GM21526 (cell line): ENCODE results near the gene MYO1E.

Source experiments
- ATAC-seq: cut with Tn5 transposase; IDR thresholded peaks from one replicate; pipeline ENCODE4 v1.9.1; 2021; ENCODE audit warnings: moderate library complexity; ENCODE audit not compliant: unreplicated experiment, low FRiP score

MYO1E gene

DNA sequence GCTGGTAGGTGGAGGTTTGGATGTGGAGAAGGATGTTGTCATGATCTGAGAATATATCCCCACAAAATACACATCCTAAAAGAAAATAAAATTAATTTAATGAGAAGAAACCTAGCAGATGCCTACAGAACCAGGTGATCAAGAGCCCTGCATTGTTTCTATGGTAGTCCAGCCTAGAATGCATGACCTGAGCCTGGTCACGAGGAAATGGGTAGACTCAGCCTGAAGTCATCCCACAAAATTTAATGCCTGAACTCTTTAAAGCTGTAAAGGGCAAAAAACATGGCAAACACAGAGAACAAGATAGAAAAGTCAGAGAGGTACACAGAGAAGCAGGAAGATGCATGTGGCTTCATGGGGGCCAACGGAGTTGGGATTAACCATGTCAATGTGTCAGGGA lies 130.0 kb downstream of the MYO1E start:
- ATAC-seq, result no peak

DNA sequence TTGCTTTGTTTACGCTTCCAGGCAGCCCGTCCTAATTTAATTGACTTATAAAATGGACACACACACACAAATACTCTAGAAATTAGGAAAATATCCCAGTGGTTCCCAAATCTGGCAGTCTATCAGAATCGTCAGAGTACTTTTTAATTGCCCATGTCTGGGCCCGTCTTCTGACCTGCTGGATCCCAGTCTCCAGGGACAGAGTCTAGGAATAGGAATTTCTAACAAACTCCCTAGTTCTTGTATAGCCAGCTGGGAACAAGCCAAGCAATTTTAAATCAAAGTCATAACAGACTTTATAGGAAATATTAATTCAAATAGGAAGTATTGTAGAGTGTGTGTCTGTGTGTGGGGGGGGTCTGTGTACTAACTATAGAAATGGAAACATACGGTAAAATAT lies 132.6 kb downstream of the MYO1E start:
- no peak for ATAC-seq

DNA sequence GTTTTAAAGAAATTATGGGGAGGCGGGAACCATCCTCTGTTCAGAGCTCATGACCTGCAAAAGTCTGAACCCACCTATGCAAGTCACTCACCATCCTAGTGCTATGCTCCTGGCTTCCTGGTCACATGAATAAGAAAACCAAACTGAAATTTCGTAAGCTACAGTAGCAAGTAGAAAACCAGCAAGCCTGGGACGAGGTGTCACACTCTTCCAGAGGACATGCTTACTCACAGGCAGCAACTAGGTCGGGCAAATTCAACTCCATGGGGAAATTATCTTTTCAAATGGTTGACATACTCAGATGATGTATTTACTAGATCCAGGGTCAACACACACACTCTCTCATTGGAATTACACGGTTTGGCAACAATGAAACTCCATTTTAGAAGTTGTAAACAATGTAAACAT lies 134.7 kb downstream of the MYO1E start:
- no peak for ATAC-seq

DNA sequence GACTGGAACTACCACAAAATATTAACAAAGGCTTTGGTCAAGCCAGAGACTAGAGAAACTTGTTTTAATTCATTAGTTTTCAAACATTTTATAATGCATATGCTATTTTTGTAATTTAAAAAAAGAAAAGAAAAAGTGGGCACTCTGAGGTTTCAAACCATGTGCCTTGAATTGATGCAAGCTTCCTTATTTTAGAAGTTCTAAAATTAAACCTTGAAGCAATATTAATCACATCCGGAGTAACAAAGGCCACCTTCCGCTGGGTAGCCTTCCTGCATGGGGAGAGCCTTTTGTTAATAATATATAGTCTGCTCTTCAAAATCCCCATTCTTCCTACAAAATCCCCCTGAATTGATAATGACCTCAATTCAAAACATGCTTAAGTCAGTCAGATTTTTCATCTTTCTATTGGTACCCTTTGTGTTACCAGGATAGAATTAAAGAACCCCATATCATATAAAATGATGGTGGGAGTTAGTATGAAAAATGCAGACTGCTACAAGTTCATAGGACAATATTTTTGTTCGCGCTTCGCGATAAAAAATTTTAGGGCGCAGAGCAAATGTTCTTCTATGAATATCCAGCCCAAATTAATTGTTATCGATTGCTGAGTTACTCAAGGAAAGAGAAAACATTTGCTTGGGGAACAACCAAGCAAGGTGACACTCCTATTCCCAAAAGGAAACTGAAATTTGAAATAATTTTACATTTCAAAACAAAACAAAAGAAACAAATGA lies 135.4 kb downstream of the MYO1E start:
- ATAC-seq, result no peak

DNA sequence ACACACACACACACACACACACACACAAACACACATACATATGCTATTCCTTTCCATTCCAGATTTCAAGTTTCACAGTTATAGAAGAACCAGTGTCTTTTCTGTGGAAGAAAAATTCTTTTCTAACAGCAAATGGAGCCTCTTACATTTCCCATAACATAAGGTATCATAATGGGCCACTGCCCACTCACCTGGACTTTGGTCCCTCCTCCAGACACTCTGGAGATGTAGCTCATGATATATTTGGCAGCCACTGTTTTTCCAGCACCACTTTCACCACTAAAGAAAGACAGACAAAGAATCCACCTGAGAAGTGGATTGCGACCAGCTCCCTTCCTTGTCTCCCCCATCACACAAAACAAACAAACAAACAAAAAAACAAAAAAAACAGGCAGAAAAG lies 136.3 kb downstream of the MYO1E start:
- ATAC-seq, result no peak

DNA sequence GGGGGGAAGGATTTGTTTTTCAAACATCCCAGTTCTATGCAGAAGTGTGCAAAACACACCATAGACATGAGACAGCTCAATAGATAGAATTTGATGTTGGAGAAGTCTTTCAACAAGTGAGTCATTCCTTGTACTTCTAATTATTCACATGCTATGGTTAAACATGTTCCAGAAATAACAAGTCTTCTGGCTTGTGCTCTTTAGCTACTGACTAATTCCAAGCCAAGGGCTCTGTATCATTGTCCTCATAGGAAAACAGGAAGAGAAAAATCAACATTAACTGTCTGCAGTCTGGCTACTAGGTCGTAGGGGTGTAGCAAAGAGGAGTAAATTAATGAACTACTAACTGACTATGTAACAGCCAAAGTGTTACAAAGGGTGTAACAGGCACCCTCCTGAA lies 140.2 kb downstream of the MYO1E start:
- ATAC-seq, result no peak

DNA sequence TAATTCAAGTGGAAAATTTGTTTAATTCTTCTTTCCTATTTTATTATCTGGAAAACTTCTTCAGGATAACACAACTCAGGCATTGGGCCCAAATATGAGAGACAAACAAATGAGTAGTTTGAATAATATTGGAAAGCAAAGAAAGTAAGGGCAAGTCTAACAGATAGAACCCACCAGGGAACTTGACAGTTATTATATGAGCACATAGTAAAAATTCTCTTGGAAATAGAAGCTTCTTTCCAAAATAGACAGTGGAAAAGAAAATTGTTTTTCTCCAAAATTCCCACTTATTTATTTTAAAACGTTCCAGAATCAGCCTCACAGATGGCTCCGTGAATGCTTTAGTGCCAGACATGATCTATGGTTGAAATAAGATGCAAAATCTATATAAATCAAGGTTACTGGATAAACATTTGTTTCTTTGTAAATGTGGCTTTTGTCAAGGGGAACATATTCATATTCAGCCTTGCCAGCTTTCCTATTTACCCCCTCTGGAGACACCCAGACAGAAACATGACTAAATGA lies 142.1 kb downstream of the MYO1E start:
- no peak for ATAC-seq

DNA sequence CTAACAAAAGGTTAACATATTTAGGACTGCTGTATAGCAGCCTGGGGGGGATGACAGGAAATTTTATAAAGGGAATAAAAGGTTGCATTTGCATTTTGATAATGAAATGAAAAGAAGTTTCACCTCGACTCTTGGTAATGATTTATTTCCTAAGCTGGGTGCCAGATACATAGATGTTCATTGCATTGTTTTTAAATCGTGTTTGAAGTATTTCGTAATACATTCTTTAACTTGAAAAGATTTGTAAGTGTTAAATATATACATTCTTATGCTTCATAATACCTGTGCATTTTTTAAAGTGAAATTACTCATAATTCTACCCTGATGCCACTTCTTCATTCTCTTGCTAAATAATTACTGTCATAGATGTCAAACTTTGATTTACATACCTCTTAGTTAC lies 143.2 kb downstream of the MYO1E start:
- ATAC-seq, result no peak

DNA sequence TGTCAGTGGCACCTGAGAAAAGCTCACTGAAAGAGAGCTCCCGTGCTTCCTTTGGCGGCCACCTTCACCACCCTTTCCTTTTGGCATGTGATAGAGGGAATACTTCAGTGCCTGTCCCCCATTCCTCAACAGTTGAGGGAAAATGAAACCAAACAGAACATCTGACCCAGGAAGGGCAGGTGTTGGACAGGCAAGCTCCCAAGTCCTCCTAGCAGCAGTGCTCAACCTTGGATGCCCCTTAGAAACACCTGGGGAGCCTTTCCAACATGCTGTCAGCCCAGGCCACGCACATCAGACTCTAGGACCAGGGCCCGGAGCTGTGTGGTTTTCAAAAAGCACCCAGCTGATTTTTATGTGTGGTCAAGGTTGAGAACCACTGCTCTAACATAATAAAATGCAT lies 143.7 kb downstream of the MYO1E start:
- no peak for ATAC-seq

DNA sequence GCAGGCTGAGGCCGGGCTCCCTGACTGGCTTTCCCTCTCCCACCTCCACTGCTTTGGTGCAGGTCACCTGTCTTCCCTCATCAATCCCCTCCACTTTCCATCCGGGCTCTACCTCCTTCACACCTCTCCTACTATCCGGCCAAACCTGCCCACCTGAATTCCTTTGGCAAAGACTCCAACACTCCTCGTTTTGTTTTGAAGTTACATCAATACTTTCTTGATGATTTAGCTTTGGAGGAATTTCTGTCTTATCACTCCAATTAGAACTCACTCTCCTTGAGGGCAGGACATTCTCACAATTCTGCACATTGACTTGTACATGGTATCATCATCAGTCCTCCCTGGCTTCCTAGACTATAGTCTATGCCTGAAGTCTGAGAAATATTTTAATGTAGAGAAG lies 145.7 kb downstream of the MYO1E start:
- no peak for ATAC-seq

DNA sequence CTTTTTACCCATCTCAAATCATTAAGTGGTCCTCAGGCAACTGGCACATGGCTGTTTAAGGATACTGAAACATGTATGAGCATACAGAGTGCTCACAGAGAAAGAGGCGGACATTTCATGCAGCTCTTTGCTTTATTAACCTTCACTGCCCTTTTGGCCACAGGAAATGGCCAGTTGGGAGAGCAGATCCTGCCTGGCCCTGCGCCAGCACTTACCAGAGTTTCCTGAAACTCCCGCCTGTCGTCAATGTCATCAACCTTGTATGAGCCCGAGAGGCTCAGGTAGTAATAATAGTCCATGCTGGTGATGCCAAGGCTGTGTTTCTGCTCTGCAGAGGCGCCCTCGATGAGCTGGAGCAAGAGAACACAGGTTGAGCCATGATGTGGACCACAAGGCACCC lies 148.2 kb downstream of the MYO1E start:
- ATAC-seq, result no peak

DNA sequence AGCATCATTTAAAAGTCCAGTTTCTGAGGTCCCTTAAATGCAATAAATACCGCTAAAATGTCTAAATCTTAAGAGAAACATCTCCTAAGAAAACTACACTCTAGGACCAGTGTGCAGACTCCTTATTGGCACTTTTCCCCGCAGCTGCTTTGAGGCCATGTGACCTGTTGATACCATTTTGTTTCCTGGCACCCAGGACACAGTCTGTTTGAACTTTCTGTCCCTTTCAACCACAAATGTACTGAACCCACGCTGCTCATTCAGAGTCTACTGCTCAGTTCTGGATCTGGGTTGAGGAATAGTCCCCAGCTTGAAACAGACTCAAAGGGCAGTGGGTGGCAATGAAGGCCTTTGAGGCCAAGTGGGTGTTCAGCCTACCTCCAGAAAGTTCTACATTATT lies 148.9 kb downstream of the MYO1E start:
- ATAC-seq, result no peak

DNA sequence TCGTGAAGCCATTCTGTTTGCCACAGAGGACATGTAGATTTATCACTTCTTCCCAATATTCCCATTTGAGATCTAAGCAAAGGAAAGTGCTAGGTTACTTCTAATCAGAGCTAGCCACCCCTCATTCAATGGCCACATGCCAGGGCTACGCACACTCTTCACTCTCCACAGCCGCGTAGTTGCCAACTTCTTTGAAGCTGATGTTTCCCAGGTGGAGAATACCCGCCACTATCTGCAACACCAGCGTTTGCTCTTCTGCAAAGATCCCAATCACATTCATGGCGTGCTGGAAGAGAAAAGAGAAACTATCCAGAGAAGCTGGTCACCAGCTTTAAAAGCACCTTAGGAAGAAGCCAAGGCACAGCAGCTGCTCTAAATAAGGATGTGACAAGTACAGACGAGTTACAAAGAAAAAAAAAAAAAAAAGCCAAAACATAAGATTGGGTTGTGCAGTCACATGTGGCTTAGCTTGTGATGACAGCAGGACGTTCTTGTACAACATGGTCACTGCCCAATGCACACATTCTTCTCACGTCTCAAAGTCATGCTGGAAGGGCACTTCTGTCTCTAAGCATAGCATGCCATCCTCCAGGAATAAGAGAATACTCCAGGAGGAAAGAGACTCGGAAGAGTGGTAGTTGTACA lies 149.6 kb downstream of the MYO1E start:
- no peak for ATAC-seq

DNA sequence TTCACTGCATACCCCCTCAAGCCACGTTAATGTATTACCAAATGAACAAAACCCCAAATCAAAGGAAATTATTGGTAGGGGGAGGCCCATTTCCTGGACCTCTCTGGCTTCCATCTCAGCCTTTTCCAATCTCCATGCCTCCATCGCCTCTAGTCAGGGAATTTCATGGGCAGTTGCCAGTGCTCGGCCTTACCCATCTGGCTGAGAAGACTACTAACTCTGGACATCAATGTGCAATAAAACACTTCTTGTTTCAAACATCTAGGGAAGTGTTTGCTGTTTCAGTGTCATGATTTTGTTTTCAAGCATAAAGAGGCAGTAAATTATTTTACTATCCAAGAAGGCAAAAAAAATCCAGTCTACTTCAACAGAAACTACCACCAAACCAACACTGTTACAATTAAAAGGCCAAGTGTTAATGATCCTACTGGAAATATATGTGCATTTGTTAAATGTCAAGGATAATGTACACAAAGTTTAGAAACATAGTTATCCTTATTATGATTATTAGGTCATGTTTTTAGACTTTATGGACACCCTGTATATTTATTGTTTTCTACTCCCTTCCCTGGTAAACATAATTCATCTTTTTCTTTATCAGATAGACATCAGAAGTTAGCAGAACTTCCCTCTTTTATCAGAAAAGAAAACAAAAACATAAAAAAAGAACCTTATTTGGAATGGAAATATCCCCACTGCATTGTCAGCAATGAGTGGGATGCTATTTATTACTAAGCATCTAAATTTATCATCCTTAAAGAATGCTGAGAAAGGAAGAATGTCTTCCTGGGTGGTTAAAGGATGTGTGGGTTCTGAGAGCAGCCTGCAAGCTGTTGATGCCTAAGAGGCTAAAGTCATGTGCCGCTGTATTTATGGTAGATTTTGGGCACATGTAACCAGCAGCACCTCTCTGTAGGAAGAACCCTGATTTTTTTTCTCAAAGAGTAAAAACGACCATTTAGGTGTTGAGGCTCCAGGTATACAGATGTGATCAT lies 150.9 kb downstream of the MYO1E start:
- ATAC-seq, result no peak

DNA sequence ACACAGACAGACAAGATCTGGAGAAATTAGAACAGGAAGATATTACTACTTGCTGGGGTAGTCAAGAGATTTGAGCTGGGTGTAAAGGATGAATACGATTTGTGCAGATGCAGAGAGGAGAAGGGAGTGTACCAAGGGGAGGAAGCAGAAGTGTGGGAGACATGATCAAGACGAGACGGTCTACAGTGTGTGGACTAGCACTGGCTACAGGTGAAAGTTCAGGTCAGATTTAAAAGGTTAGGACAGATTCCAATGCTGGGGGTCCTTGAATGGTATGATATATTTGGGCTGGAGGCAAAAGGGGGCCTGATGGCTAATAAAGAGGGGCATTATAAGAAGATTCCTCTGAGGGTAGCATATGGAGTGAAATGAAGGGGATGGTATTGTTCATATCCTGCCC lies 154.0 kb downstream of the MYO1E start:
- ATAC-seq, result no peak

DNA sequence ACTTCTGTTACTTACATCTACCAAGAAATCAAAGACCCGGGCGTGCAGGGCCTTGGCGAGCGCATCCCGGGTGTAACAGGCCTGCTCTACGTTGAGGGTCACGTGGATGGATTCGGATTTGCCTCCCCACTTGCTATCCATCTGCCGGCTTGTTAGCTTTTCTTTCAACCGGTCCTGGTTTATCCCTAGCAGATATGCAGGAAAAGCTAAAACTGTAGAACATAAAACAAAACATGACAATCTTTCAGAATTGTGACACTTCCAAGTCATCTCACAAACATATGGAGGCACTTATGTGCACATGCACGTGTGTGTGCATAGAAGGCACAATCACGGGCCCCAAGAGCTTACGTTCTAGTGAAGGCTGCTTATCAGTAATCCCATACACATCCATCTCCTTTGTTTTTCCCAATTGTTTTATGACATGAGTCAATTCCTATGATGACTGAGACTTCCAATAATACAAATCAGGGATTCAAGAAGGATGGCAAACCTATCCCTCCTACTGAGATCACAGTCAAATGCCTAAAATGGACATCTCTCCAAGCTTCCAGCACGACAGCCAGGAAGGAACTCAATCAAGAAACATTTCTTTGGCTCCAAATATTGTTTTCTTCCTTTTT lies 154.7 kb downstream of the MYO1E start:
- ATAC-seq, result no peak

DNA sequence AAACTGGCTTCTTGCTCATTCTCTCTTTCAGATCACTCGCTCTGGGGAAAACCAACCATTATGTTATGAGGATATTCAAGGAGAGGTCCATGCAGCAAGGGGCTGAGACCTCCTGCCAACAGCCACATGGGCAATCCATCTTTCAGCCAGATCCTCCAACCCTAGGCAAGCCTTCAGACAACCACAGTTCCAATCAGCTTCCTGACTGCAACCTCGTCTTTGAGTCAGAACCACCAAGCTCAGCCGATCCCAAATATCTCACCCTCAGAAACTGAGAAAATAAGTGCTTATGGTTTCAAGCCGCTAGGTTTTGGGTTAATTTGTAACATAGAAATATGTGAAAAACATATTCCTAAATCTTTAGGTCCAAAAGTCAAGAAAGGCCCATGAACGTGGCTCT lies 155.8 kb downstream of the MYO1E start:
- no peak for ATAC-seq

DNA sequence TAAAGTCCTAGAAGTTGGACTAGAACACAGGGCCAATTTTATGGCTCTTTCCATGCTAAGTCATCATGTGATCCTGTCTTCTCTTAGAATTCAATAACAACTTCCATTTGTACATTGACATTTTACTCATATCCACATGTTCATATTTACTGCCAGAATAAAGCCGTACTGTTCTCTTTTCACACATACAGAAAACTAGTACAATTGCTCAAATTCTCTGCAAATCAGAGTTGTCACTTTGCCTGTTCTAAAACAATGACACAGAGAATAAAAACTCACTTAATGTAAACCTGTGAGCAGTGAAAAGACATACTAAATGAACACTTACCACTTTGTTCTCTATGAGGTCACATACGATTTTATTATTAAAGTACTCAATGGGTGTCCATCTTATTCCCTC lies 162.5 kb downstream of the MYO1E start:
- ATAC-seq, result no peak

DNA sequence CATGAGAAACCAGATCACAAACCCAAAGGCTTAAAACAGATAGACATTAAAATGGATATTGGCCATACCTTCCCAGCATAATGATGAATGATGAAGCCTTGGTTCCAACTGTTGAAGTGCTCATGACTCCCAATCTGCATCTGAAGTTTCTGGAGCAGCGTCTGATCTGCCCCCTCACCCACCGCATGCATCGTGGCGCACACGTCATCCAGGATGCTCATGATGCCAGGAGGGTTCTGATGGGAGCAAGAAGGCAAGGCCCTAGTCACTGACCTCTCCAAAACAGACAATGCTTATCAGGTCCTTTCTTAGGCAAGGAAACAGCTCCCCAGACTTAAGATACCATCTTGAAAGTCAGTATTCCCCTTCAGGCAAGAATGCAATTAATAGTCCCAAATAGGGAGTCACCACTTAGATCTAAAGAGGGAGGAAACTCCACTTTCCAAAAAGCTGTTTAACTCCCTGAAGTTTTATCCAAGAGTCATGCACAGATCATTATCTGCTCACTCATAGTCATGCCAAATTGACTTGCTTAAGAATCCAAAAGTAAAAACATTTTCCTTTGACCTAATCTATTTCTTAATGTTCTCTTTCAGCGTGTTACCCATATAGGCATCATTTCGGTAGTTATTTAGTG lies 163.9 kb downstream of the MYO1E start:
- no peak for ATAC-seq

DNA sequence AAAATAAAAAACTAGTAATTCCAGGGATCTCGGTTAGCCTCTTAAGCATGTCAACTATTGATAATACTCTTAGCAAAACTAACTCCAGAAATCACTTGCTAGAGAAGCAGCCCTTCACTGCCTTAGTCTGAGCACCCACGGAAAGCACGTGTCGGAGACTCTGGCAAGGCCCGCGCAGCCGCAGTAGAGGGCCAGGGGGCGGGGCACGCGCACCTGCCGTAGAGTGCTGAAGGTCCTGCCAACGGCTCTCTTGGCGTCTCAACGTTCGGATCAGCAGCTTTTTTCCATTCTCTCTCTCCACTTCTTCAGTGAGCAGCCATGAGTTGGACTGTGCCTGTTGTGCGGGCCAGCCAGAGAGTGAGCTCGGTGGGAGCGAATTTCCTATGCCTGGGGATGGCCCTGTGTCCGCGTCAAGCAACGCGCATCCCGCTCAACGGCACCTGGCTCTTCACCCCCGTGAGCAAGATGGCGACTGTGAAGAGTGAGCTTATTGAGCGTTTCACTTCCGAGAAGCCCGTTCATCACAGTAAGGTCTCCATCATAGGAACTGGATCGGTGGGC lies 166.0 kb downstream of the MYO1E start, which contains the start of gene LDHAL6B:
Gene LDHAL6B (plus strand): TSS at position 221 of the 561 bp plus-strand sequence. CDS start 98 bp downstream, at position 319.
- ATAC-seq, result no peak
